HEK293 (cell line): ENCODE results near the gene PHF13.

Source experiments
- CTCF ChIA-PET: fragments of 350-600 bp; formaldehyde crosslinking; extraction: SDS; loops from one replicate; lab custom pipeline; 2021; ENCODE audit warnings: antibody characterized with exemption; lab: Yijun Ruan, JAX
- POLR2A ChIA-PET: fragments of 300-600 bp; formaldehyde crosslinking; extraction: SDS; loops from one replicate; lab custom pipeline; 2020; ENCODE audit warnings: antibody characterized with exemption, inconsistent platforms; lab: Yijun Ruan, JAX
- H3K27ac ChIP-seq: fragments of 200-500 bp; sonication (Bioruptor generic); 2 replicates; pipeline ENCODE4 v1.5.1; 2014; ENCODE audit warnings: low read depth, low read length, control low read depth, inconsistent platforms; ENCODE audit errors: extremely low read depth
- H3K36me3 ChIP-seq, 2 experiments: fragments of 200-500 bp in 1 of 2; sonication (Bioruptor generic) in 1 of 2; 1 replicate in 1 of 2; 2 replicates in 1 of 2; pipeline ENCODE4 v1.5.1; 2014 to 2017; ENCODE audit warnings: inconsistent platforms in 2 of 2, low read length in 2 of 2; ENCODE audit not compliant: control insufficient read depth in 2 of 2, insufficient read depth in 1 of 2
- H3K4me1 ChIP-seq: fragments of 200-500 bp; sonication (Bioruptor generic); 2 replicates; pipeline ENCODE4 v1.5.1; 2014; ENCODE audit warnings: mild to moderate bottlenecking, low read length, inconsistent platforms; ENCODE audit not compliant: control insufficient read depth, insufficient read depth
- H3K4me3 ChIP-seq: 2 replicates; pipeline ENCODE4 v1.5.1; 2011; ENCODE audit warnings: low read depth, mild to moderate bottlenecking, control low read depth, low read length, moderate library complexity
- H3K9me3 ChIP-seq: fragments of 200-500 bp; sonication (Bioruptor generic); 2 replicates; pipeline ENCODE4 v1.5.1; 2014; ENCODE audit warnings: low read depth, low read length, inconsistent platforms; ENCODE audit not compliant: control insufficient read depth, insufficient read depth
- HOXD13 ChIP-seq: sonication (generic); formaldehyde crosslinking; IDR thresholded peaks from 2 replicates; pipeline ENCODE4 v1.8.0; 2022; ENCODE audit warnings: missing genetic modification reagents, borderline replicate concordance
- MEIS1 ChIP-seq: sonication (generic); formaldehyde crosslinking; IDR thresholded peaks from 2 replicates; pipeline ENCODE4 v1.8.1; 2022; ENCODE audit warnings: missing genetic modification reagents, mild to moderate bottlenecking, borderline replicate concordance
- MYNN ChIP-seq: fragments of 450-650 bp; formaldehyde crosslinking; IDR thresholded peaks from 2 replicates; pipeline ENCODE4 v1.5.1; 2016; ENCODE audit warnings: missing biosample characterization, missing genetic modification characterization, borderline replicate concordance
- ZFP37 ChIP-seq: fragments of 450-650 bp; formaldehyde crosslinking; IDR thresholded peaks from 2 replicates; pipeline ENCODE4 v1.5.1; 2016; ENCODE audit warnings: missing biosample characterization, missing genetic modification characterization
- ZNF133 ChIP-seq: fragments of 450-650 bp; formaldehyde crosslinking; IDR thresholded peaks from 2 replicates; pipeline ENCODE4 v1.5.1; 2016; ENCODE audit warnings: missing biosample characterization, missing genetic modification characterization
- ZNF184 ChIP-seq: fragments of 450-650 bp; IDR thresholded peaks from 2 replicates; pipeline ENCODE4 v1.5.1; 2018; ENCODE audit warnings: missing biosample characterization, mild to moderate bottlenecking, missing genetic modification characterization
- ZNF239 ChIP-seq: fragments of 450-650 bp; formaldehyde crosslinking; IDR thresholded peaks from 2 replicates; pipeline ENCODE4 v1.5.1; 2016; ENCODE audit warnings: missing biosample characterization, missing genetic modification characterization
- ZNF530 ChIP-seq: fragments of 450-650 bp; formaldehyde crosslinking; IDR thresholded peaks from 2 replicates; pipeline ENCODE4 v1.5.1; 2016; ENCODE audit warnings: low read depth, missing biosample characterization, missing genetic modification characterization
- ZNF747 ChIP-seq: fragments of 450-650 bp; formaldehyde crosslinking; IDR thresholded peaks from 2 replicates; pipeline ENCODE4 v1.5.1; 2016; ENCODE audit warnings: missing biosample characterization, missing genetic modification characterization
- ZNF837 ChIP-seq: fragments of 450-650 bp; formaldehyde crosslinking; IDR thresholded peaks from 2 replicates; pipeline ENCODE4 v1.5.1; 2016; ENCODE audit warnings: missing biosample characterization, missing genetic modification characterization
- TF ChIP-seq, protein P1 (sequence below): fragments of 450-650 bp; formaldehyde crosslinking; conservative IDR thresholded peaks from 2 replicates; pipeline ENCODE4 v1.5.1; 2016; ENCODE audit warnings: low read depth, missing biosample characterization, missing genetic modification characterization
- TF ChIP-seq, protein P2 (sequence below): fragments of 450-650 bp; formaldehyde crosslinking; IDR thresholded peaks from 2 replicates; pipeline ENCODE4 v1.5.1; 2016; ENCODE audit warnings: missing biosample characterization, missing genetic modification characterization
- TF ChIP-seq, protein P3 (sequence below): fragments of 450-650 bp; formaldehyde crosslinking; IDR thresholded peaks from 2 replicates; pipeline ENCODE4 v1.5.1; 2016; ENCODE audit warnings: missing biosample characterization, missing genetic modification characterization
- TF ChIP-seq, protein P4 (sequence below): fragments of 450-650 bp; formaldehyde crosslinking; IDR thresholded peaks from 2 replicates; pipeline ENCODE4 v1.5.1; 2016; ENCODE audit warnings: missing biosample characterization, missing genetic modification characterization

The PHF13 gene

DNA sequence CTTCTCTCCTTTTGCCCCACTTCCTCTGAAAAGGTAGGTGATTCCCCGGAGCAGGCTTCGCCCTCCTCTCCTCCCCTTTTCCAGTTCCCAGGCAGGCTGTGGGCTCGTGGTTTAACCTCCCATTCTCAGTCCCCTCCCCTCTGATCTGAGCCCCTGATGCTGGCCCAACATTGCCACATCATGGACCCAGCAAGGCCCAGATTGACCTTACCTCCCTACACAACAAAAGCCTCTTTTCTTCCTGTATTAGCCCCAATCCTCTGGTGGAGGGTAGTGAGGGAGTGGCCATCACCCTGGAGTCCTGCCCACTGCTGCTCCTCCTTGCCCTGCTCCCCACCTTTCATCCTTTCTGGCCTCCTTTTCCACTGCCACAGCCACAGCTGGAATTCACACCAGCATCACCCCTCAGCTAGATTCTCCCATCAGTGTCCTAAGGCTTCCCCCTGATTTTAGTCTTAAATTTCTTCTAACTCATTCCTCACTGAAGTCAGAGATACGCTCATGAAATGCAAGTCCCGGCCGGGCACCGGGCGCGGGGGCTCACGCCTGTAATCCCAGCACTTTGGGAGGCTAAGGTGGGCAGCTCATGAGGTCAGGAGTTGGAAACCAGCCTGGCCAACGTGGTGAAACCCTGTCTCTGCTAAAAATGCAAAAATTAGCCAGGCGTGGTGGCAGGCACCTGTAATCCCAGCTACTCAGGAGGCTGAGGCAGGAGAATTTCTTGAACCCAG is 40.7 kb upstream of the PHF13 start (continued):
- TF ChIP-seq, protein P1, sequence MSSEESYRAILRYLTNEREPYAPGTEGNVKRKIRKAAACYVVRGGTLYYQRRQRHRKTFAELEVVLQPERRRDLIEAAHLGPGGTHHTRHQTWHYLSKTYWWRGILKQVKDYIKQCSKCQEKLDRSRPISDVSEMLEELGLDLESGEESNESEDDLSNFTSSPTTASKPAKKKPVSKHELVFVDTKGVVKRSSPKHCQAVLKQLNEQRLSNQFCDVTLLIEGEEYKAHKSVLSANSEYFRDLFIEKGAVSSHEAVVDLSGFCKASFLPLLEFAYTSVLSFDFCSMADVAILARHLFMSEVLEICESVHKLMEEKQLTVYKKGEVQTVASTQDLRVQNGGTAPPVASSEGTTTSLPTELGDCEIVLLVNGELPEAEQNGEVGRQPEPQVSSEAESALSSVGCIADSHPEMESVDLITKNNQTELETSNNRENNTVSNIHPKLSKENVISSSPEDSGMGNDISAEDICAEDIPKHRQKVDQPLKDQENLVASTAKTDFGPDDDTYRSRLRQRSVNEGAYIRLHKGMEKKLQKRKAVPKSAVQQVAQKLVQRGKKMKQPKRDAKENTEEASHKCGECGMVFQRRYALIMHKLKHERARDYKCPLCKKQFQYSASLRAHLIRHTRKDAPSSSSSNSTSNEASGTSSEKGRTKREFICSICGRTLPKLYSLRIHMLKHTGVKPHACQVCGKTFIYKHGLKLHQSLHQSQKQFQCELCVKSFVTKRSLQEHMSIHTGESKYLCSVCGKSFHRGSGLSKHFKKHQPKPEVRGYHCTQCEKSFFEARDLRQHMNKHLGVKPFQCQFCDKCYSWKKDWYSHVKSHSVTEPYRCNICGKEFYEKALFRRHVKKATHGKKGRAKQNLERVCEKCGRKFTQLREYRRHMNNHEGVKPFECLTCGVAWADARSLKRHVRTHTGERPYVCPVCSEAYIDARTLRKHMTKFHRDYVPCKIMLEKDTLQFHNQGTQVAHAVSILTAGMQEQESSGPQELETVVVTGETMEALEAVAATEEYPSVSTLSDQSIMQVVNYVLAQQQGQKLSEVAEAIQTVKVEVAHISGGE (tag by site-specific recombination), result no peak
- TF ChIP-seq MYNN (tag by site-specific recombination) (no peak), HOXD13 (CRISPR knock-in tag) (no peak)
- TF ChIP-seq, protein P2, sequence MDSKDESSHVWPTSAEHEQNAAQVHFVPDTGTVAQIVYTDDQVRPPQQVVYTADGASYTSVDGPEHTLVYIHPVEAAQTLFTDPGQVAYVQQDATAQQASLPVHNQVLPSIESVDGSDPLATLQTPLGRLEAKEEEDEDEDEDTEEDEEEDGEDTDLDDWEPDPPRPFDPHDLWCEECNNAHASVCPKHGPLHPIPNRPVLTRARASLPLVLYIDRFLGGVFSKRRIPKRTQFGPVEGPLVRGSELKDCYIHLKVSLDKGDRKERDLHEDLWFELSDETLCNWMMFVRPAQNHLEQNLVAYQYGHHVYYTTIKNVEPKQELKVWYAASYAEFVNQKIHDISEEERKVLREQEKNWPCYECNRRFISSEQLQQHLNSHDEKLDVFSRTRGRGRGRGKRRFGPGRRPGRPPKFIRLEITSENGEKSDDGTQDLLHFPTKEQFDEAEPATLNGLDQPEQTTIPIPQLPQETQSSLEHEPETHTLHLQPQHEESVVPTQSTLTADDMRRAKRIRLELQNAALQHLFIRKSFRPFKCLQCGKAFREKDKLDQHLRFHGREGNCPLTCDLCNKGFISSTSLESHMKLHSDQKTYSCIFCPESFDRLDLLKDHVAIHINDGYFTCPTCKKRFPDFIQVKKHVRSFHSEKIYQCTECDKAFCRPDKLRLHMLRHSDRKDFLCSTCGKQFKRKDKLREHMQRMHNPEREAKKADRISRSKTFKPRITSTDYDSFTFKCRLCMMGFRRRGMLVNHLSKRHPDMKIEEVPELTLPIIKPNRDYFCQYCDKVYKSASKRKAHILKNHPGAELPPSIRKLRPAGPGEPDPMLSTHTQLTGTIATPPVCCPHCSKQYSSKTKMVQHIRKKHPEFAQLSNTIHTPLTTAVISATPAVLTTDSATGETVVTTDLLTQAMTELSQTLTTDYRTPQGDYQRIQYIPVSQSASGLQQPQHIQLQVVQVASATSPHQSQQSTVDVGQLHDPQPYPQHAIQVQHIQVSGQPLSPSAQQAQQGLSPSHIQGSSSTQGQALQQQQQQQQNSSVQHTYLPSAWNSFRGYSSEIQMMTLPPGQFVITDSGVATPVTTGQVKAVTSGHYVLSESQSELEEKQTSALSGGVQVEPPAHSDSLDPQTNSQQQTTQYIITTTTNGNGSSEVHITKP, result no peak

DNA sequence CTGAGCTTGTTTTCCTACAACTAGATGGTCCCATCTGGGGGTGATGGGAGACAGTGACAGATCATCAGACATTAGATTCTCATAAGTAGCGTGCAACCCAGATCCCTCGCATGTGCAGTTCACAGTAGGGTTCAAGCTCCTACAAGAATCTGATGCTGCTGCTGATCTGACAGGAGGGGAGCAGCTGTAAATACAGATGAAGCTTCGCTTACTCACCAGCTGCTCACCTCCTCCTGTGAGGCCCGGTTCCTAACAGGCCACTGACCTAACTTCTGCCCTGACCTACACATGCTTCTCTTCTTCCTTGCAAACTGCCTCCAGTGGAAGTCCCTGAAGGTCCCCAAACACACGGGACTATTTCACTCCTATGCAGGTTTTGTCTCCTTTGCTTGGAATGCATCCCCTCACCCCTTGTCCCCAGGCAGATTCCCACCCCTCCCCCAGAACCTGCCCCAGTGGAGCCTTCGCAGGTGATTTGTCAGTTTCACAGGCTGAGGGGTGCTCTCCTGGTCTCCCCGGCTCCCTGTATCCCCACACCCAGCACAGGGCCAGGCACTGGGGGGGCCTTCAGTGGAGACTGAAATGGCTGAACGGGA is 39.4 kb upstream of the PHF13 start:
- no peaks in the 10 kb centered on the region for H3K4me1 ChIP-seq
- H3K4me3 ChIP-seq, result no peak overlapping the region
- no peaks in the 10 kb centered on the region for H3K9me3 ChIP-seq
- no peak overlapping the region for H3K27ac ChIP-seq
- no peaks in the 10 kb centered on the region for H3K36me3 ChIP-seq
- TF ChIP-seq ZFP37 (no peak), ZNF133 (tag by site-specific recombination) (no peak), ZNF184 (tag by site-specific recombination) (no peak), ZNF747 (no peak), MEIS1 (CRISPR knock-in tag) (no peak), ZNF239 (tag by site-specific recombination) (no peak), ZNF837 (tag by site-specific recombination) (no peak), ZNF530 (tag by site-specific recombination) (no peak)
- TF ChIP-seq, protein P3, sequence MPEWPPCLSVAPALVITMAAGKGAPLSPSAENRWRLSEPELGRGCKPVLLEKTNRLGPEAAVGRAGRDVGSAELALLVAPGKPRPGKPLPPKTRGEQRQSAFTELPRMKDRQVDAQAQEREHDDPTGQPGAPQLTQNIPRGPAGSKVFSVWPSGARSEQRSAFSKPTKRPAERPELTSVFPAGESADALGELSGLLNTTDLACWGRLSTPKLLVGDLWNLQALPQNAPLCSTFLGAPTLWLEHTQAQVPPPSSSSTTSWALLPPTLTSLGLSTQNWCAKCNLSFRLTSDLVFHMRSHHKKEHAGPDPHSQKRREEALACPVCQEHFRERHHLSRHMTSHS, result no peak
- TF ChIP-seq, protein P4, sequence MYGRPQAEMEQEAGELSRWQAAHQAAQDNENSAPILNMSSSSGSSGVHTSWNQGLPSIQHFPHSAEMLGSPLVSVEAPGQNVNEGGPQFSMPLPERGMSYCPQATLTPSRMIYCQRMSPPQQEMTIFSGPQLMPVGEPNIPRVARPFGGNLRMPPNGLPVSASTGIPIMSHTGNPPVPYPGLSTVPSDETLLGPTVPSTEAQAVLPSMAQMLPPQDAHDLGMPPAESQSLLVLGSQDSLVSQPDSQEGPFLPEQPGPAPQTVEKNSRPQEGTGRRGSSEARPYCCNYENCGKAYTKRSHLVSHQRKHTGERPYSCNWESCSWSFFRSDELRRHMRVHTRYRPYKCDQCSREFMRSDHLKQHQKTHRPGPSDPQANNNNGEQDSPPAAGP (tag by site-specific recombination), result no peak
- ChIA-PET POLR2A (no interaction called here), CTCF (interaction anchor here (0.7 kb wide), 1 partner anchor 68 kb away, joined by 3 read pairs; no protein-coding TSS in a partner anchor)
